ENCODE measurements around the gene SULT1A2.
"Not testable (repeated sequence)": the region's sequence is repeated elsewhere in the genome, so short reads cannot be mapped to it uniquely, and the experiment has no call there.

Gene SULT1A2

GRCh38 chr16:28599377-28600285 lies 2.8 kb upstream of the SULT1A2 start:
- not testable (repeated sequence) for DNase-seq (ENCODE audit: low spot score); H3K4me3 ChIP-seq (ENCODE audit: severe bottlenecking); H3K4me1 ChIP-seq (ENCODE audit: insufficient read depth, poor library complexity, severe bottlenecking); H3K27me3 ChIP-seq (ENCODE audit: insufficient read depth, poor library complexity, severe bottlenecking); H3K9me3 ChIP-seq (ENCODE audit: severe bottlenecking); H3K36me3 ChIP-seq (ENCODE audit: low read depth); H3K27ac ChIP-seq (ENCODE audit: poor library complexity, severe bottlenecking)
- ATAC-seq (ENCODE audit: low read depth): peak; percentile 62

DNA sequence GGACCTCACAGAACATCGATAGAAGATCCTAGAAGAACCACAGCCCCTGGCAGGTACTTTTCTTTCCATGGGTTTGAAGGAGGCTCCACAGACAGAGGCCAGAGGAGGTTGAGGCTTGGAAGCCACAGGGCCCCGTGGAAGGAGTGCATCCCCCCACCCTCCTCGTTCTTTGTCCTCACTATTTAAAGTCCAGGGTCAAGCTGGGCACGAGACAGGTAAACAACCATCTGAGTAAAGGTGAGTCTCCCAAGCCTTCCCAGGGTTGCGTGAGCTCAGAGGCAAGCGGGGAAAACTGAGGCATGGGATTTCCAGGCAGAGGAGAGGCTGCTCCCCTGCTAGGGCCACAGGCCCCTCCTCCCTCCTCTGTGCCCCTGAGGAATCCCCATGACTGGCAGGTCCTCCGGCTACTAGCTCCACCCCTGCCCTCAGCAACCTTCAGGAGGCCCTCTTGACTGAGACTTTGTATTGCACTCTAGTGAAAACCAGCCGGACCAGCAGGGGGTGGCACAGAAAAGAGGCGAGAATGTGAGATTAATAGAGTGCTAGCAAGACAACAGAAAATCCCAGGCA lies 927 bp upstream of the SULT1A2 start:
- no peaks in the 10 kb centered on the region for H3K9me3 ChIP-seq (ENCODE audit: severe bottlenecking)
- ATAC-seq (ENCODE audit: low read depth) (no peak), DNase-seq (ENCODE audit: low spot score) (no peak)
- H3K36me3 ChIP-seq (ENCODE audit: low read depth): no peaks in the 10 kb centered on the region
- H3K27ac ChIP-seq (ENCODE audit: poor library complexity, severe bottlenecking): no peak overlapping the region
- TF ChIP-seq, protein P1, sequence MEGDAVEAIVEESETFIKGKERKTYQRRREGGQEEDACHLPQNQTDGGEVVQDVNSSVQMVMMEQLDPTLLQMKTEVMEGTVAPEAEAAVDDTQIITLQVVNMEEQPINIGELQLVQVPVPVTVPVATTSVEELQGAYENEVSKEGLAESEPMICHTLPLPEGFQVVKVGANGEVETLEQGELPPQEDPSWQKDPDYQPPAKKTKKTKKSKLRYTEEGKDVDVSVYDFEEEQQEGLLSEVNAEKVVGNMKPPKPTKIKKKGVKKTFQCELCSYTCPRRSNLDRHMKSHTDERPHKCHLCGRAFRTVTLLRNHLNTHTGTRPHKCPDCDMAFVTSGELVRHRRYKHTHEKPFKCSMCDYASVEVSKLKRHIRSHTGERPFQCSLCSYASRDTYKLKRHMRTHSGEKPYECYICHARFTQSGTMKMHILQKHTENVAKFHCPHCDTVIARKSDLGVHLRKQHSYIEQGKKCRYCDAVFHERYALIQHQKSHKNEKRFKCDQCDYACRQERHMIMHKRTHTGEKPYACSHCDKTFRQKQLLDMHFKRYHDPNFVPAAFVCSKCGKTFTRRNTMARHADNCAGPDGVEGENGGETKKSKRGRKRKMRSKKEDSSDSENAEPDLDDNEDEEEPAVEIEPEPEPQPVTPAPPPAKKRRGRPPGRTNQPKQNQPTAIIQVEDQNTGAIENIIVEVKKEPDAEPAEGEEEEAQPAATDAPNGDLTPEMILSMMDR (IDR thresholded peaks at IDR 0.05; ENCODE audit: poor library complexity, severe bottlenecking): no peak
- H3K27me3 ChIP-seq (ENCODE audit: insufficient read depth, poor library complexity, severe bottlenecking): no peaks in the 10 kb centered on the region
- H3K4me1 ChIP-seq (ENCODE audit: insufficient read depth, poor library complexity, severe bottlenecking): no peaks in the 10 kb centered on the region
- no peak overlapping the region for H3K4me3 ChIP-seq (ENCODE audit: severe bottlenecking)

- Histone ChIP-seq H3K4me3 (ENCODE audit: severe bottlenecking) (no peak overlapping the region), H3K27me3 (ENCODE audit: insufficient read depth, poor library complexity, severe bottlenecking) (no peaks in the 10 kb centered on the region), H3K9me3 (ENCODE audit: severe bottlenecking) (no peaks in the 10 kb centered on the region), H3K4me1 (ENCODE audit: insufficient read depth, poor library complexity, severe bottlenecking) (no peaks in the 10 kb centered on the region), H3K36me3 (ENCODE audit: low read depth) (no peaks in the 10 kb centered on the region), H3K27ac (ENCODE audit: poor library complexity, severe bottlenecking) (no peak overlapping the region)
- TF ChIP-seq, protein P1 (IDR thresholded peaks at IDR 0.05; ENCODE audit: poor library complexity, severe bottlenecking): no peak
- DNase-seq (ENCODE audit: low spot score): no peak
- ATAC-seq (ENCODE audit: low read depth): no peak
These were observed 677 bp downstream of the SULT1A2 start for GRCh38 chr16:28596115-28596630.

GRCh38 chr16:28595451-28595850 lies 1.4 kb downstream of the SULT1A2 start:
- H3K27ac ChIP-seq (ENCODE audit: poor library complexity, severe bottlenecking); H3K9me3 ChIP-seq (ENCODE audit: severe bottlenecking); H3K36me3 ChIP-seq (ENCODE audit: low read depth); DNase-seq (ENCODE audit: low spot score); ATAC-seq (ENCODE audit: low read depth); H3K4me1 ChIP-seq (ENCODE audit: insufficient read depth, poor library complexity, severe bottlenecking); H3K27me3 ChIP-seq (ENCODE audit: insufficient read depth, poor library complexity, severe bottlenecking); H3K4me3 ChIP-seq (ENCODE audit: severe bottlenecking): not testable (repeated sequence)

DNA sequence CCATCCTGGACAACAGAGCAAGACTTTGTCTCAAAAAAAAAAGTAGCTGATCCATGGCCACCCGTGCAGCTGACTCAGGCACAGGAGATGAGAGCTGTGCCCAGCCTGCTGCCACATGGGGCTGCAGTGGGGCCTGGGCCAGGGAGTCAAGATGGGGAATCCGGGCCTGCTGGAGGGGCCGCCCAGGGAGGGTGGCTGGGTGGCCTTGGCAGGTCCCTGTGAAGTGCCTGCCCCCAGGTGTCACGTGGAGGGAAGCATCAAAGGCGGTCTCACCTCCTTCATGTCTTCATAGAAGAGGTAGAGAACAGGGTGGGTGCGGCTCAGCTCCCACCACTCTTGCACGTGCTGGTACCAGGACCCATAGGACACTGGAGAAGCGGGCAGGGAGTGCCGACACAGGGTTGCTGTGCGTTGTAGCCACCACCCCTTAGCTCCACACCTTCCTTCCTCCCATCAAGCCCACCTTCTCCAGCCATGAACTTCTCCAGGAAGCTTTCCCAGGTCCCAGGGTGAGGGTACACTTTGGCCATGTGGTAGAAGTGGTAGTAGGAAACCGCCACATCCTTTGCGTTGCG lies 3.8 kb downstream of the SULT1A2 start:
- Histone ChIP-seq H3K27me3 (ENCODE audit: insufficient read depth, poor library complexity, severe bottlenecking) (no peaks in the 10 kb centered on the region), H3K9me3 (ENCODE audit: severe bottlenecking) (no peaks in the 10 kb centered on the region), H3K36me3 (ENCODE audit: low read depth) (no peaks in the 10 kb centered on the region), H3K27ac (ENCODE audit: poor library complexity, severe bottlenecking) (no peak overlapping the region), H3K4me3 (ENCODE audit: severe bottlenecking) (no peak overlapping the region), H3K4me1 (ENCODE audit: insufficient read depth, poor library complexity, severe bottlenecking) (no peaks in the 10 kb centered on the region)
- DNase-seq (ENCODE audit: low spot score): no peak
- ATAC-seq (ENCODE audit: low read depth): no peak
- TF ChIP-seq, protein P1 (IDR thresholded peaks at IDR 0.05; ENCODE audit: poor library complexity, severe bottlenecking): no peak

Measured in RWPE2 (cell line).